ENCODE data around the gene PHKB.

DNA sequence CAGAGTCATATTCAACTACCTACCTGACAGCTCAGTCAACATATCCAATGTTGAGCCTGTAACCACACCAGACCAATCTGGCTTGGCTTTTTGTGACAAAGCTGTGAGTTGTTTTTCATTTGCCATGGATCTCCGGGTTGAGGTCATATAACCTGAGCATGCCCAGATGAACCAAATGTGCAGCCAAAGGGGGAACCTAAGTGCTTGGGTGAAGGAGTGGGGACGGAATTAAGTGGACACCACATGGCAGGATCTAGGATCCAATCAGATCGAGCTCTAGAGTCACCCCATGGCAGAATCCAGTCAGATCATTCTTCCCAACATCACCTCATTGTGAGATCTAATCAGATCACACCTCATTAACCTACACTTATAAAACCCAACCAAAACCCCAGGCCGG is 258.6 kb downstream of the PHKB start:
- no peak for TF ChIP-seq CTCF (IDR thresholded peaks at IDR 0.05)
- no peak for TF ChIP-seq POLR2A (IDR thresholded peaks at IDR 0.05)

Measured in uterus (tissue), 2 donors.